GM23338 (cell line): ENCODE measurements around the gene HSF5. TPM values are rescaled to one million over a fixed set of nuclear protein-coding genes. Genes with fewer than 3 reads are reported as not detected.

Experiments used
- ATAC-seq: fragments of 200-7000 bp; cut with Tn5 transposase; 3 replicates; pipeline ENCODE4 v1.9.1; 2020
- DNase-seq: peaks from one replicate; pipeline ENCODE4 v3.0.0-alpha.2; 2015; ENCODE audit warnings: low spot score
- H2AFZ ChIP-seq: fragments of 200-600 bp; sonication (generic); 2 replicates; pipeline ENCODE4 v1.8.0; 2016; ENCODE audit warnings: antibody characterized with exemption, mild to moderate bottlenecking, moderate library complexity
- H3F3A ChIP-seq: fragments of 200-600 bp; sonication (generic); replicated peaks from 2 replicates; pipeline ENCODE4 v1.8.0; 2017; ENCODE audit warnings: antibody characterized with exemption, mixed run types, low read depth
- H3K27ac ChIP-seq: fragments of 200-600 bp; sonication (generic); 2 replicates; pipeline ENCODE4 v1.6.1; 2016; ENCODE audit warnings: low read depth
- H3K27me3 ChIP-seq: fragments of 200-600 bp; sonication (generic); 2 replicates; pipeline ENCODE4 v1.8.0; 2016; ENCODE audit warnings: mild to moderate bottlenecking, mixed run types, moderate library complexity; ENCODE audit not compliant: insufficient read depth
- H3K36me3 ChIP-seq: fragments of 200-600 bp; sonication (generic); 2 replicates; pipeline ENCODE4 v1.8.0; 2016; ENCODE audit warnings: mild to moderate bottlenecking; ENCODE audit not compliant: insufficient read depth
- H3K4me1 ChIP-seq: fragments of 200-600 bp; sonication (generic); 2 replicates; pipeline ENCODE4 v1.8.0; 2016; ENCODE audit warnings: mild to moderate bottlenecking, moderate library complexity; ENCODE audit not compliant: insufficient read depth
- H3K4me2 ChIP-seq: fragments of 200-600 bp; sonication (generic); 2 replicates; pipeline ENCODE4 v1.7.1; 2017; ENCODE audit warnings: mixed run types
- H3K4me3 ChIP-seq: fragments of 200-600 bp; sonication (generic); 2 replicates; pipeline ENCODE4 v1.6.1; 2016; ENCODE audit warnings: mixed run types
- H3K79me2 ChIP-seq: fragments of 200-600 bp; sonication (generic); replicated peaks from 2 replicates; pipeline ENCODE4 v1.8.0; 2017; ENCODE audit warnings: mild to moderate bottlenecking; ENCODE audit not compliant: insufficient read depth
- H3K9me2 ChIP-seq: fragments of 200-600 bp; sonication (generic); 2 replicates; pipeline ENCODE4 v1.8.0; 2017; ENCODE audit not compliant: insufficient read depth
- H4K20me1 ChIP-seq: fragments of 200-600 bp; sonication (generic); replicated peaks from 2 replicates; pipeline ENCODE4 v1.8.0; 2017; ENCODE audit warnings: mild to moderate bottlenecking; ENCODE audit not compliant: insufficient read depth
- H3K27ac Mint-ChIP-seq: 2 replicates; pipeline ENCODE4 v1.8.0; 2020; ENCODE audit warnings: inconsistent platforms, mild to moderate bottlenecking, moderate library complexity, mixed read lengths
- H3K27me3 Mint-ChIP-seq: 3 replicates; pipeline ENCODE4 v1.8.0; 2022; ENCODE audit warnings: low read depth, mild to moderate bottlenecking, moderate library complexity, mixed read lengths, inconsistent platforms; ENCODE audit not compliant: insufficient read depth, poor library complexity
- H3K36me3 Mint-ChIP-seq: 3 replicates; pipeline ENCODE4 v1.8.0; 2021; ENCODE audit warnings: low read depth, mild to moderate bottlenecking, inconsistent platforms, moderate library complexity, mixed read lengths
- H3K4me1 Mint-ChIP-seq: 3 replicates; pipeline ENCODE4 v1.8.0; 2020; ENCODE audit warnings: mild to moderate bottlenecking, inconsistent platforms, mixed read lengths
- H3K4me3 Mint-ChIP-seq: 3 replicates; pipeline ENCODE4 v1.8.0; 2021; ENCODE audit warnings: moderate library complexity, mild to moderate bottlenecking, inconsistent platforms, mixed read lengths
- H3K9me3 Mint-ChIP-seq: 3 replicates; pipeline ENCODE4 v1.8.0; 2020; ENCODE audit warnings: moderate library complexity, mild to moderate bottlenecking, inconsistent platforms, mixed read lengths
- CREB1 ChIP-seq: fragments of 250-450 bp; sonication (Bioruptor Pico); IDR thresholded peaks from 2 replicates; pipeline ENCODE4 v1.5.0; 2020; ENCODE audit warnings: low read depth, mild to moderate bottlenecking, moderate library complexity
- ETS1 ChIP-seq: IDR thresholded peaks from 2 replicates; pipeline ENCODE4 v1.6.1; 2016; ENCODE audit warnings: antibody characterized with exemption
- EZH2 ChIP-seq: fragments of 200-600 bp; sonication (generic); IDR thresholded peaks from one replicate; pipeline ENCODE4 v1.8.0; 2017; ENCODE audit warnings: antibody characterized with exemption, mild to moderate bottlenecking, low read depth; ENCODE audit not compliant: unreplicated experiment
- EZH2phosphoT487 ChIP-seq: fragments of 200-600 bp; sonication (generic); IDR thresholded peaks from one replicate; pipeline ENCODE4 v1.8.1; 2018; ENCODE audit warnings: antibody characterized with exemption; ENCODE audit not compliant: unreplicated experiment
- JUNB ChIP-seq: IDR thresholded peaks from one replicate; pipeline ENCODE4 v1.6.1; 2016; ENCODE audit warnings: antibody characterized with exemption; ENCODE audit not compliant: unreplicated experiment
- NANOG ChIP-seq: IDR thresholded peaks from 2 replicates; pipeline ENCODE4 v1.6.1; 2016; ENCODE audit warnings: antibody characterized with exemption, borderline replicate concordance
- POLR2AphosphoS5 ChIP-seq: IDR thresholded peaks from 2 replicates; pipeline ENCODE4 v1.6.1; 2016; ENCODE audit warnings: antibody characterized with exemption, low read depth
- STAT1 ChIP-seq: IDR thresholded peaks from one replicate; pipeline ENCODE4 v1.6.1; 2016; ENCODE audit warnings: antibody characterized with exemption; ENCODE audit not compliant: unreplicated experiment
- ZNF114 ChIP-seq: fragments of 250-450 bp; sonication (Bioruptor Pico); IDR thresholded peaks from 2 replicates; pipeline ENCODE4 v1.5.0; 2020; ENCODE audit warnings: mild to moderate bottlenecking, moderate library complexity
- ZNF331 ChIP-seq: fragments of 250-450 bp; sonication (Bioruptor Pico); IDR thresholded peaks from 2 replicates; pipeline ENCODE4 v1.5.0; 2020; ENCODE audit warnings: low read depth, mild to moderate bottlenecking, moderate library complexity
- ZNF462 ChIP-seq: fragments of 250-450 bp; sonication (Bioruptor Pico); IDR thresholded peaks from 2 replicates; pipeline ENCODE4 v1.5.0; 2020; ENCODE audit warnings: mild to moderate bottlenecking, moderate library complexity
- polyA plus RNA-seq: library from polyadenylated mRNA; unstranded; fragments of >200 nt; fragmentation: Nextera tagmentation; extraction: Ambion mirVana; gene quantifications from 2 replicates; pipeline ENCODE4 v1.2.1, GENCODE V29; 2016
- total RNA-seq: library from RNA; depleted of rRNA; stranded (reverse); fragments of >200 nt; shearing (Covaris generic); gene quantifications from 2 replicates; pipeline ENCODE4 v1.2.3, GENCODE V29; 2014
- TF ChIP-seq, protein P1 (sequence below): IDR thresholded peaks from one replicate; pipeline ENCODE4 v1.6.1; 2018; ENCODE audit warnings: antibody characterized with exemption; ENCODE audit not compliant: unreplicated experiment
- TF ChIP-seq, protein P2 (sequence below), 2 experiments: fragments of 200-600 bp in 1 of 2; sonication (generic) in 1 of 2; conservative IDR thresholded peaks; 2 replicates each; pipeline versions ENCODE4 v1.5.1 to v1.6.1; 2016 to 2017; ENCODE audit warnings: antibody characterized with exemption in 2 of 2, low read depth in 2 of 2, mild to moderate bottlenecking in 2 of 2, moderate library complexity in 1 of 2

Gene HSF5
- total and polyA plus RNA-seq, 2 experiments from 2014 or later = 0.24 TPM; not detected in 1

- DNase-seq (no peak), ATAC-seq (no peak)
- Histone ChIP-seq H2AFZ (no peak overlapping the region), H3K4me3 (no peak overlapping the region), H3F3A (no peaks in the 10 kb centered on the region), H4K20me1 (no peaks in the 10 kb centered on the region), H3K27ac (no peak overlapping the region), H3K36me3 (no peaks in the 10 kb centered on the region), H3K4me1 (peaks cover 21% of the 10 kb centered on the region), H3K4me2 (no peak overlapping the region), H3K27me3 (no peaks in the 10 kb centered on the region), H3K9me2 (no peaks in the 10 kb centered on the region), H3K79me2 (no peaks in the 10 kb centered on the region)
- Mint-ChIP-seq H3K36me3 (no peaks in the 10 kb centered on the region), H3K9me3 (no peaks in the 10 kb centered on the region), H3K27me3 (peaks cover 2% of the 10 kb centered on the region), H3K4me1 (peaks cover 35% of the 10 kb centered on the region), H3K4me3 (no peak overlapping the region), H3K27ac (no peak overlapping the region)
- TF ChIP-seq ZNF331 (no peak), JUNB (no peak), NANOG (no peak), EZH2 (no peak), ZNF462 (CRISPR knock-in tag) (no peak), POLR2AphosphoS5 (no peak), ZNF114 (CRISPR knock-in tag) (no peak), STAT1 (no peak), EZH2phosphoT487 (no peak), ETS1 (no peak), CREB1 (CRISPR knock-in tag) (no peak)
- TF ChIP-seq, protein P1, sequence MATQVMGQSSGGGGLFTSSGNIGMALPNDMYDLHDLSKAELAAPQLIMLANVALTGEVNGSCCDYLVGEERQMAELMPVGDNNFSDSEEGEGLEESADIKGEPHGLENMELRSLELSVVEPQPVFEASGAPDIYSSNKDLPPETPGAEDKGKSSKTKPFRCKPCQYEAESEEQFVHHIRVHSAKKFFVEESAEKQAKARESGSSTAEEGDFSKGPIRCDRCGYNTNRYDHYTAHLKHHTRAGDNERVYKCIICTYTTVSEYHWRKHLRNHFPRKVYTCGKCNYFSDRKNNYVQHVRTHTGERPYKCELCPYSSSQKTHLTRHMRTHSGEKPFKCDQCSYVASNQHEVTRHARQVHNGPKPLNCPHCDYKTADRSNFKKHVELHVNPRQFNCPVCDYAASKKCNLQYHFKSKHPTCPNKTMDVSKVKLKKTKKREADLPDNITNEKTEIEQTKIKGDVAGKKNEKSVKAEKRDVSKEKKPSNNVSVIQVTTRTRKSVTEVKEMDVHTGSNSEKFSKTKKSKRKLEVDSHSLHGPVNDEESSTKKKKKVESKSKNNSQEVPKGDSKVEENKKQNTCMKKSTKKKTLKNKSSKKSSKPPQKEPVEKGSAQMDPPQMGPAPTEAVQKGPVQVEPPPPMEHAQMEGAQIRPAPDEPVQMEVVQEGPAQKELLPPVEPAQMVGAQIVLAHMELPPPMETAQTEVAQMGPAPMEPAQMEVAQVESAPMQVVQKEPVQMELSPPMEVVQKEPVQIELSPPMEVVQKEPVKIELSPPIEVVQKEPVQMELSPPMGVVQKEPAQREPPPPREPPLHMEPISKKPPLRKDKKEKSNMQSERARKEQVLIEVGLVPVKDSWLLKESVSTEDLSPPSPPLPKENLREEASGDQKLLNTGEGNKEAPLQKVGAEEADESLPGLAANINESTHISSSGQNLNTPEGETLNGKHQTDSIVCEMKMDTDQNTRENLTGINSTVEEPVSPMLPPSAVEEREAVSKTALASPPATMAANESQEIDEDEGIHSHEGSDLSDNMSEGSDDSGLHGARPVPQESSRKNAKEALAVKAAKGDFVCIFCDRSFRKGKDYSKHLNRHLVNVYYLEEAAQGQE = no peak
- TF ChIP-seq, protein P2, sequence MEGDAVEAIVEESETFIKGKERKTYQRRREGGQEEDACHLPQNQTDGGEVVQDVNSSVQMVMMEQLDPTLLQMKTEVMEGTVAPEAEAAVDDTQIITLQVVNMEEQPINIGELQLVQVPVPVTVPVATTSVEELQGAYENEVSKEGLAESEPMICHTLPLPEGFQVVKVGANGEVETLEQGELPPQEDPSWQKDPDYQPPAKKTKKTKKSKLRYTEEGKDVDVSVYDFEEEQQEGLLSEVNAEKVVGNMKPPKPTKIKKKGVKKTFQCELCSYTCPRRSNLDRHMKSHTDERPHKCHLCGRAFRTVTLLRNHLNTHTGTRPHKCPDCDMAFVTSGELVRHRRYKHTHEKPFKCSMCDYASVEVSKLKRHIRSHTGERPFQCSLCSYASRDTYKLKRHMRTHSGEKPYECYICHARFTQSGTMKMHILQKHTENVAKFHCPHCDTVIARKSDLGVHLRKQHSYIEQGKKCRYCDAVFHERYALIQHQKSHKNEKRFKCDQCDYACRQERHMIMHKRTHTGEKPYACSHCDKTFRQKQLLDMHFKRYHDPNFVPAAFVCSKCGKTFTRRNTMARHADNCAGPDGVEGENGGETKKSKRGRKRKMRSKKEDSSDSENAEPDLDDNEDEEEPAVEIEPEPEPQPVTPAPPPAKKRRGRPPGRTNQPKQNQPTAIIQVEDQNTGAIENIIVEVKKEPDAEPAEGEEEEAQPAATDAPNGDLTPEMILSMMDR (conservative IDR thresholded peaks at IDR 0.05; ENCODE audit: low read depth in 2 of 2) = no peak
Observed at GRCh38 chr17:58377661-58378060, 110.5 kb downstream of the HSF5 start.
